ENCODE measurements around the gene UPK1A. TPM values are rescaled to one million over a fixed set of nuclear protein-coding genes. Genes with fewer than 3 reads are reported as not detected.

UPK1A gene
- 0.10 and 0.13 TPM in 2 replicates for total RNA-seq

DNA sequence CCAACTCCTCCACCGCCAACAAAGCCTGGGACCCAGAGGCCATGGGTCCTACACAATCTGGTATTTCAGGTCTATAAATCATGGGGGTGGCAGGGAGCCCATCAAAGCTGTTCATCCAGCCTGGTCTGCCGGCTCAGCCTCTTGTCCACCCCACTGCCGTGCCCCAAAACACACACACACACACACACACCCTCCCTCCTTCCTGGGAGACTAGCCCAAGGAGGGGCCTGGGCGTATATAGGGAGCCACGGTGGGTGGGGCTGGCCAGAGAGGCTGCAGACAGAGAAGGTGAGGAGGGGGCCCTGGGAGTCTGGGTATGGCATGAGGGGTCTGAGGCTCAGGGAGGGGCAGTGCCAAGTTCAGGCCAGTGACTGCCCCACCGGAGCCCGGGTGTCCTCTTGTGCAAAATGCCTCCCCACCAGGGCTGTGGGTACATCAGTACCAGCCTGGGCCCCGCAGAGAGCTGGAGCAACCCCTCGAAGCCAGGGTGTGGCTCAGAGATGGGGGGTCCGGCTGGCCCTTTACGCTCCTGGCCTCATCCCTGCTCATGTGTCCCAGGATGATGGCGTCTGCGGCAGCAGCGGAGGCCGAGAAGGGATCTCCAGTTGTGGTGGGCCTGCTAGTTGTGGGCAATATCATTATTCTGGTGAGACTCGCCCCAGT, at the start of gene UPK1A:
Gene UPK1A (plus strand): TSS at position 267 of the 663 bp plus-strand sequence. CDS start 296 bp downstream, at position 563.

DNA sequence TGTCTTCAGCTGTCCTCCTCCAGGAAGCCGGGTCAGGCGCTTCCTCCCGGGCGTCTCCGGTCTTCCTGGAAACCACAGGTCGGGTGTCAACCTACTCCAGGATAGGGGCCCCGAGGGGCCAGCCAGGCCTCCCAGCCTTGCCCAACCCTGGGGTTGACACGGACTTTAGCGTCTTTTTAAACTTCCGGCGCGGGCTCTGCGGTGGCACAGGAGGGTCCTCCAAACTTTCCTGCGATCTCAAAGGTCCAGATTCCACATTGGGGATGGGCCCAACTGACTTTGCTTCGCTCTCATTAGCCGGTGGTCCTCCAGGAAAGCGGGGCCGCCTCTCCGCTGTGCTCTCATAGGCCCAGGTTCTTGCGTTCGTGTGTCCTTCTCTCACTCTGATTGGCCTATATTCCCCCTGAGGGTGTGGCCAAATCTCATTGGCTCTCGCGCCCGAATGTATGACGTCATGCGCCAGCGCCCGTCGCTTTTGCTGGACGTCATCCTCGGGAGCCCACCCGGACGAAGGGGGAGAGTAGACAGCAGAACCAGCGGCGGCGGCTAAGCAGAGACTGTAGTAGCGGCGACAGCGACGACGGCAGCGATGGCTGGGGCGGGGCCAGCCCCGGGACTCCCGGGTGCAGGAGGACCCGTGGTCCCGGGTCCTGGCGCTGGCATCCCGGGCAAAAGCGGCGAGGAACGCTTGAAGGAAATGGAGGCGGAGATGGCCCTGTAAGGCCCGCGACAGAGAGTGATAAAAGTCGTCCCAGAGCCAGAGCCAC, 37.6 kb upstream of the UPK1A start, which contains the start of gene RBM42:
Gene RBM42 (plus strand): TSS at position 472 of the 767 bp plus-strand sequence. CDS start 118 bp downstream, at position 590.

GRCh38 chr19:35641515-35642151, 24.7 kb upstream of the UPK1A start, which contains the start of gene ETV2:
TSS of gene ETV2 (plus strand) at chr19:35641745. CDS start at chr19:35642461, 716 bp downstream.

DNA sequence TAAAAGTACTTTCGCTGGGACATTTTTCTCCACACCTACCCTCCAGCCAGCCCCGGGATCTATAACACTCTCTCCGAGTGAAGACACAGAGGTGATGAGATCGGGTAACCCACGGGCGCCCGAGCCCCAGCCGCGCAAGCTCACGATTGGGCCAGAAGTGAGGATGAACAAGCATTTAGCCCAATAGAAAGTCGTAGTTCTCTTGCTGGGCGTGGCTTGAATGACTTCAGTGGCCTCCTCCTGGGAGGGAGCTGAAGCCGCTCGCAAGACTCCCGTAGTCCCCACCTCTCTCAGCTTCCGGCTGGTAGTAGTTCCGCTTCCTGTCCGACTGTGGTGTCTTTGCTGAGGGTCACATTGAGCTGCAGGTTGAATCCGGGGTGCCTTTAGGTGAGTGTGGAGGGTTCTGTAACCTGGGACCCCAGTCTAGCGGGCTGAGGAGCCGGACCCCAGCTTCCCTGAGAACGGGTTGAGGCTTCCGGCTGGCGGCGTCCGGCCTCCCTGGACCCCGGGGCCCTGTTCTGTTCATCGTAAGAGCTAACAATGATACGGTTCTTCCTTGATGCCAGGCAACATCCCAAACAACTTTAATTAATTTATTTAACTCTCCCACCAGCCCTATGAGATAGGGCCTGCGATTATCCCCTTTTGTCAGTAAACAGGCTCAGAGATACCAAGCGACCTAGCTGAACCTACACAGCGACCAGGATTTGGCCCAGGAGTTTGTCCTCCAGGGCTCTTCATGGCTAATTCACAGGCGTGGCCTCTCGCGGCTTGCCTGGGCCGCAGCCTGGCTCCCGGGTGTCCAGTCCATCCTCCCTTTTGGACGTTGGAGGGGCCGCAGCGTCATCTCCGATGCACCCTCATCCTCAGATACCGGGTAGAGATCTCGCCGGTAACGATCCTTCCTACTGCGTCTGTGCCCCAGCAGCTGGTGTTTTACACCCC, 18.0 kb upstream of the UPK1A start, which contains the start of gene COX6B1:
Gene COX6B1 (plus strand): TSS at position 307 of the 945 bp plus-strand sequence. CDS start 2,921 bp downstream, outside the sequence.

DNA sequence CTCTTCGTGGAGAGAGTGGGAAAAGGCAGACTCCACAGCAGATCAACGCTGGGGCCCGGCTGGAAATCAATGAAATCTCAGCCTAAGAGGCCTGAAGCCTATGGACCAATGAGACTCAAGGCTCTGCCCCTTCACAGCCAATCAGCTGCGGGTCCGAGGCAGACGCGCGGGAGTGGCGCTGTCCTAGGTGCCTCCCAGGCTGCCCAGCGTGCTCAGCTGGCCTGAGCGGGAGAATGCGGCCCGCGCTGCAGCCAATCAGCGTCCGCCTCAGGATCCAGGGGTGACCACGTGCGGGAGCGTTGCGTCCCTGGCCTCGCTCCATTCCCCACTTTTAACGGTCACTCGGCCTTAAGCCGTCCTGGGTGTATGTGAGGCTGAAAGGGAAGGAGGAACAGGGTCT, 37.9 kb downstream of the UPK1A start, which contains the start of gene ZBTB32:
Gene ZBTB32 (plus strand): TSS at position 341 of the 400 bp plus-strand sequence. CDS start 10,069 bp downstream, outside the sequence.

GRCh38 chr19:35717665-35718344, 51.5 kb downstream of the UPK1A start, which contains the start of gene KMT2B:
TSS of gene KMT2B (plus strand) at chr19:35718003. CDS start at chr19:35718019, 16 bp downstream.

Other genes starting within 250 kb of the UPK1A start
- not detected in 2 replicates for gene FFAR2, start 218.3 kb upstream of the UPK1A start, total RNA-seq
- gene KRTDAP, start 176.1 kb upstream of the UPK1A start, total RNA-seq = not detected in 2 replicates
- gene DMKN, start 152.9 kb upstream of the UPK1A start, total RNA-seq = 2.1 and 3.6 TPM in 2 replicates
- gene SBSN, start 138.2 kb upstream of the UPK1A start, total RNA-seq = 4.5 and 6.7 TPM in 2 replicates
- not detected in 2 replicates for gene GAPDHS, start 133.1 kb upstream of the UPK1A start, total RNA-seq
- gene TMEM147, start 120.9 kb upstream of the UPK1A start, total RNA-seq = 73.0 and 101 TPM in 2 replicates
- gene ATP4A, start 102.9 kb upstream of the UPK1A start, total RNA-seq = not detected in 2 replicates
- gene PMIS2, start 80.3 kb upstream of the UPK1A start, total RNA-seq = not detected in 2 replicates
- 5.6 and 7.4 TPM in 2 replicates for gene HAUS5, start 53.8 kb upstream of the UPK1A start, total RNA-seq
- gene RBM42, start 37.5 kb upstream of the UPK1A start, total RNA-seq = 33.4 and 35.7 TPM in 2 replicates
- gene ETV2, start 24.8 kb upstream of the UPK1A start, total RNA-seq = 0.13 TPM in 1 of 2 replicates, not detected in the other
- gene COX6B1, start 18.2 kb upstream of the UPK1A start, total RNA-seq = 188 and 222 TPM in 2 replicates
- not detected in 2 replicates for gene ZBTB32, start 38.0 kb downstream of the UPK1A start, total RNA-seq
- gene KMT2B, start 51.5 kb downstream of the UPK1A start, total RNA-seq = 10.3 and 15.1 TPM in 2 replicates
- 0.73 and 0.85 TPM in 2 replicates for gene IGFLR1, start 75.9 kb downstream of the UPK1A start, total RNA-seq
- 6.1 and 8.9 TPM in 2 replicates for gene U2AF1L4, start 78.9 kb downstream of the UPK1A start, total RNA-seq
- 12.4 and 17.2 TPM in 2 replicates for gene PSENEN, start 79.1 kb downstream of the UPK1A start, total RNA-seq
- gene LIN37, start 82.1 kb downstream of the UPK1A start, total RNA-seq = 9.0 and 10.0 TPM in 2 replicates
- 106 and 161 TPM in 2 replicates for gene HSPB6, start 90.5 kb downstream of the UPK1A start, total RNA-seq
- 5.4 and 6.3 TPM in 2 replicates for gene PROSER3, start 91.7 kb downstream of the UPK1A start, total RNA-seq
- gene ARHGAP33, start 109.0 kb downstream of the UPK1A start, total RNA-seq = 3.1 and 5.5 TPM in 2 replicates
- gene PRODH2, start 146.3 kb downstream of the UPK1A start, total RNA-seq = not detected in 2 replicates
- not detected in 2 replicates for gene NPHS1, start 186.0 kb downstream of the UPK1A start, total RNA-seq
- not detected in 2 replicates for gene KIRREL2, start 190.4 kb downstream of the UPK1A start, total RNA-seq
- 23.2 and 28.9 TPM in 2 replicates for gene APLP1, start 202.1 kb downstream of the UPK1A start, total RNA-seq
- 2.5 and 5.2 TPM in 2 replicates for gene NFKBID, start 234.0 kb downstream of the UPK1A start, total RNA-seq
- 0.46 and 1.2 TPM in 2 replicates for gene HCST, start 236.0 kb downstream of the UPK1A start, total RNA-seq
- not detected in 2 replicates for gene TYROBP, start 241.8 kb downstream of the UPK1A start, total RNA-seq